GM12872 (cell line): ENCODE measurements around the gene OR4K2.

ENCODE experiments used
- CTCF ChIP-seq: IDR thresholded peaks from 3 replicates; pipeline ENCODE4 v1.5.1; 2011; ENCODE audit warnings: low read depth, mild to moderate bottlenecking, low read length, moderate library complexity; ENCODE audit not compliant: insufficient read depth

Gene OR4K2

GRCh38 chr14:19900999-19901398 lies 26.1 kb downstream of the OR4K2 start:
- TF ChIP-seq CTCF: no peak

GRCh38 chr14:19902409-19902808 lies 27.5 kb downstream of the OR4K2 start:
- TF ChIP-seq CTCF: no peak

GRCh38 chr14:19906665-19907064 lies 31.7 kb downstream of the OR4K2 start:
- TF ChIP-seq CTCF: no peak

GRCh38 chr14:19911114-19911513 lies 36.2 kb downstream of the OR4K2 start:
- no peak for TF ChIP-seq CTCF

- TF ChIP-seq CTCF: no peak
These were observed 42.3 kb downstream of the OR4K2 start for GRCh38 chr14:19917243-19917642.

- TF ChIP-seq CTCF: no peak
These were observed 43.1 kb downstream of the OR4K2 start for GRCh38 chr14:19917955-19918518.

- TF ChIP-seq CTCF: no peak
These were observed 43.8 kb downstream of the OR4K2 start for GRCh38 chr14:19918553-19919264.
